GM12878 (cell line): Measurements from ENCODE around the gene SLIT1. TPM values are rescaled to one million over a fixed set of nuclear protein-coding genes. Genes with fewer than 3 reads are reported as not detected.

ENCODE experiments used
- CHD1 ChIP-seq: IDR thresholded peaks from 2 replicates; pipeline ENCODE4 v1.6.1; 2012; ENCODE audit warnings: low read depth, low read length, improper control_type of control experiment
- CTCF ChIP-seq, 3 experiments: IDR thresholded peaks in 2 of 3; conservative IDR thresholded peaks in 1 of 3; 2 replicates each; pipeline ENCODE4 v1.5.1; 2011; ENCODE audit warnings: low read depth in 3 of 3, low read length in 3 of 3, mild to moderate bottlenecking in 3 of 3, control low read depth in 2 of 3, moderate library complexity in 2 of 3, inconsistent platforms in 1 of 3, mixed read lengths in 1 of 3; ENCODE audit not compliant: control insufficient read depth in 2 of 3, insufficient read depth in 1 of 3; ENCODE audit errors: extremely low read depth in 1 of 3
- GABPA ChIP-seq: IDR thresholded peaks from 2 replicates; pipeline ENCODE4 v1.6.1; 2014; ENCODE audit warnings: antibody characterized with exemption, low read depth, mild to moderate bottlenecking, inconsistent platforms
- GATAD2B ChIP-seq: fragments of 450-650 bp; conservative IDR thresholded peaks from 2 replicates; pipeline ENCODE4 v1.6.1; 2017; ENCODE audit warnings: low read depth, mild to moderate bottlenecking, moderate library complexity
- NKRF ChIP-seq: fragments of 450-650 bp; conservative IDR thresholded peaks from 2 replicates; pipeline ENCODE4 v1.6.1; 2017; ENCODE audit warnings: mild to moderate bottlenecking, moderate library complexity
- RUNX3 ChIP-seq: IDR thresholded peaks from 2 replicates; pipeline ENCODE4 v1.6.1; 2012; ENCODE audit warnings: low read length, inconsistent platforms
- TAF1 ChIP-seq: IDR thresholded peaks from 2 replicates; pipeline ENCODE4 v1.6.1; 2011; ENCODE audit warnings: mild to moderate bottlenecking, low read depth, low read length, borderline replicate concordance
- ZNF24 ChIP-seq: fragments of 450-650 bp; IDR thresholded peaks from 2 replicates; pipeline ENCODE4 v1.6.1; 2017; ENCODE audit warnings: antibody characterized with exemption, mild to moderate bottlenecking
- ZNF592 ChIP-seq: fragments of 450-650 bp; IDR thresholded peaks from 2 replicates; pipeline ENCODE4 v1.6.1; 2017; ENCODE audit warnings: mild to moderate bottlenecking, moderate library complexity
- polyA plus RNA-seq, 11 experiments: library from polyadenylated mRNA; depleted of rRNA in 4 of 11; unstranded in 6 of 11; stranded (reverse) in 5 of 11; fragments of >200 nt; fragmentation: Nextera tagmentation in 4 of 11; fragmentation: Illumina TruSeq in 1 of 11; extraction: Ambion mirVana in 4 of 11; extraction: Trizol in 1 of 11; gene quantifications; 1 replicate in 1 of 11; 2 replicates in 10 of 11; pipeline versions ENCODE4 v1.2.1 to v1.2.3, GENCODE V29; 2011 to 2016; ENCODE audit warnings: inconsistent platforms in 2 of 11, missing spikeins in 2 of 11, low read depth in 1 of 11
- total RNA-seq, 4 experiments: library from RNA; depleted of rRNA in 3 of 4; stranded (reverse); fragments of >200 nt in 3 of 4; fragmentation: Illumina TruSeq in 1 of 4; extraction: Trizol in 1 of 4; gene quantifications; 2 replicates each; pipeline versions ENCODE4 v1.2.1 to v1.2.3, GENCODE V29; 2013 to 2021

SLIT1 gene
- total and polyA plus RNA-seq, 10 of the 15 experiments (the other 5 are each of a cell fraction or from before 2014, with no cell fraction given), result 0.04 to 0.19 (median 0.06) TPM; not detected in 4

- TF ChIP-seq NKRF (no peak), CHD1 (no peak), ZNF24 (no peak), GATAD2B (no peak), GABPA (no peak), RUNX3 (peak; percentile 40; the same call in 1 of the 2 replicates), TAF1 (no peak), ZNF592 (no peak), CTCF (IDR thresholded peaks at IDR 0.05 in 2 of 3, conservative IDR thresholded peaks at IDR 0.05 in 1 of 3; ENCODE audit: control insufficient read depth in 2 of 3, extremely low read depth in 1 of 3, insufficient read depth in 1 of 3, low read depth in 3 of 3, low read length in 3 of 3) (no peak)
Observed at GRCh38 chr10:97230146-97230545, 44.4 kb upstream of the SLIT1 start (continued).
